ENCODE data around the gene VAT1.
A peak's percentile ranks its signal among the peaks of the same experiment; 100 is the strongest.
"Not testable (repeated sequence)": the region's sequence is repeated elsewhere in the genome, so short reads cannot be mapped to it uniquely, and the experiment has no call there.

Gene VAT1

DNA sequence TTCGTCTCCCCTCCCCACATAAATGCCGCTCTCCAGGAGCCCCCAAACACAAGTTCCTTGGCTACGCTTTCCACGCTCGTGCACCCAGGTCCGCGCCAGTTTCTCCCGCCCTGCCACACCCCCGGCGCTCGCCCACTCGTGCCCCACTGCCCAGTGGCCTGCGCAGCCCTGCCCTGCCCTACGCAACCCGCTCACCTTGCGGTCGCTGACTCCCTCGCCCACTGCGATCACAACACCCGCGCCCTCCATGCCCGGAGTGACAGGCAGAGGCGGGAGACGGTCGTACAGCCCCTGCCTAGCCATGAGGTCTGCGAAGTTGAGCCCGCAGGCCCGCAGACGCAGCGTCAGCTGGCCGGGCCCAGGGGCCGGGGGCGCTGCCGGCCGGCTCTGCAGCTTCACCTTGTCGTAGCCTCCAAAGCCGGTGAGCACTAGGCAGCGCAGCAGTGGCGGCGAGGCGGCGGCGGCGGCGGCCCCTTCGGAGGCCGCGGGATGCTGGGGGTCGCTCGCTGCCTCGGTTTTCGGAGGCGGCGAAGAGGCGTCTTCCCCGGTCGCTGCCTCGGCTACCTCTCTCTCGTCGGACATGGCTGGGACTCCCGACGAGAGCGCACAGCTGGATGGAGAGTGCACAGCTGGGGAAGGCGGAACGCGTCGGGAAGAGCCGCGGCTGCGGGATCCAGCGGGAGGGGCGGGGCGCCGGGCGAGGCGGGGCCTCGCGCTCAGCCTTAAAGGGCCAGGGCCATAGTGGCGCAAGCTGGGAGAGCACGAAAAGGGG, at the start of gene VAT1:
Gene VAT1, minus strand, starts transcription at position 645 of the 772 bp plus-strand sequence. Its CDS starts 63 bp downstream, at position 582.
- peak; percentile 51 to 56 for DNase-seq

DNA sequence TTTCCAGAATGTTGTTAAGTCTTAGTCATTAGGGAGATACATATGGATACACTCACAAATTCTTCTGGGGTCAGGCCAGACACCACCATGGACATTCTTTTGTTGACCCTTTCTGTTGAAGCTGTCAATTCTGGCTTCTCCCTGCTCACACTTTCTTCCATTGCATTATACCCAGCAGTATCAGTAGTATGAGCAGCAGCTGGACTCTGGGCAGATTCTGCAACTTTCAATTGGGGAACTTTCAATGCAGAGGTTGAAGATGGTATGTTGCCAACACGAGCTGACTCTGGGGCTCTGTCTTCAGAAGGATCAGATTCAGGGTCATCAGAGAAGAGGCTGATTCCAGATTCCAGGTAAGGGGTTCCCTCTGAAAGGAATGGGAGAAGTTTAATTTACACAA, 48.7 kb upstream of the VAT1 start:
- no peak for DNase-seq

DNA sequence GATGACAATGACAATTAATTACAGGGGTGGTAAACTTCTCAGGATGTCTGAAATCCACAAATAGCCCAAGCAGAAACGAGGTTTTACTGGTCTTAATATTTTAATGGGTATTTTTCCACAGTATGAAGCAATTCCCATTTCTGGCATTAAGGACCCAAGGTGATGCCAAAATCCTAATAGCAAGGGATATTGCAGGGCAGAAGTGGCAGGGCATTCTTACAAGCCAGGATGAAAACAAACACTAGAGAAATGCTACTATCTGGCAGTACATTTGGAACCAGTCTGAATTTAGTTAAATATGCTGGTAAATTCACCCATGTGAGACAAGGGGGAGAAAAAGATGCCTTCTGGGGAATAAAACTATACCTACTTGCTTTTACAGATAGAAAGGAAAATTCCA, 48.1 kb upstream of the VAT1 start:
- DNase-seq: no peak

DNA sequence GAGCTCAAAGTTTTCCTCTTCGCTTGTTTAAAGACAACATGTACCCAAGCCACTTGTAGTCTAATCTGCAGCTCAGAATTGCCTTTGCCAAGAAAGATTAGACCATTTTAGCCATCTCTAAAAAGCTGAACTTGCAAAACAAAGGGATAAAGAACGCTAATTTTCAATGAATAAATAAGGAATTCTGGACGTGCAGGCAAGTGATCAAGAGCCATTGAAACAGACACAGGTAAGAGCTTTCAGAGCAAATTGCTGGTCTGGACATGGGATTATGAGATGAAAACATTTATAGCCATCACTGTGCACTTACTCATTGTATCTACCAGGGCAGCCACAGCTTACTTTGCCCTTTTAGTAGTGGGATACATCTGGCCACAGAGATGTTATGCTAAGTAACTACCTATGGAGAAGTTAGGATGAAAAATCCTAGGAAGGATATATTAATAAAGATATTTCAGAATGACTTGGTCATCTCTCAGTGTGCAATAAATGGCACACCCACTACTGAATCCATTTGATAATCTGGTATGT, 47.2 kb upstream of the VAT1 start:
- no peak for DNase-seq

DNA sequence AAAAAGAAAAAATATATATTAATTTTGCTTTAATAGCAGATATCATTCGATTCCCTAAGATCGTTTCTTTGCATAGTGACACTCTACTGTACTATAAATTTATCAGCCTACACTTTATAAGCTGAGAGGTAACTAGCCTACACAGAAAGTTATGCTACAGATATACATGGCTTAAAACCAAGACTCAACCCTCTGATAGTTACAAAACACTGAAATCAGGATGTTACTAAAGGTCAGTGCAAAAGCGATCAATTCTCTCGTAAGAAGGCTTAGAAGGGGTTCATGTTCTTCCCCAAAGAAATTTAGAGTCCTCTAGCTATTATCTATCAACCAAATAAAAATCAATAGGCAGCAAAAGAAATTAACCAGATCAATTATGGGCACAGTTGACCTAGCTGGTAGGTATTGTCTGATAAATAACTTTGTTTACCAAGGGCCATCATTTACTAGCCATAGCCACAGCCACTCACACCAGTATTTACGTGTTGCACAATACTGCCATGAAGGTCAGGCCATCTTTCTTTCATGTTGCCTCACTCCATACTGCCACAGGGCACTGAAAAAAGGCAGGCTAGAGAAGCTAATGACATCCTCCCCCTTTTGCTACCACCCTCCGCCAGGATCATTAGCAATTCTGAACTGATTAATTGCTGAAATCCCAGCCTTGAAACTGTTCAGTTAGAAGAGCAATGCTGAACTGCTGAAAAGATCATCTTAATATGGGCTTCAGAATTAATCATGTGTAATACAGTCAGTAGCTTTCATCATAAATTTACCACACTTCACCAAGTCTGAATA, 46.6 kb upstream of the VAT1 start:
- DNase-seq: no peak

DNA sequence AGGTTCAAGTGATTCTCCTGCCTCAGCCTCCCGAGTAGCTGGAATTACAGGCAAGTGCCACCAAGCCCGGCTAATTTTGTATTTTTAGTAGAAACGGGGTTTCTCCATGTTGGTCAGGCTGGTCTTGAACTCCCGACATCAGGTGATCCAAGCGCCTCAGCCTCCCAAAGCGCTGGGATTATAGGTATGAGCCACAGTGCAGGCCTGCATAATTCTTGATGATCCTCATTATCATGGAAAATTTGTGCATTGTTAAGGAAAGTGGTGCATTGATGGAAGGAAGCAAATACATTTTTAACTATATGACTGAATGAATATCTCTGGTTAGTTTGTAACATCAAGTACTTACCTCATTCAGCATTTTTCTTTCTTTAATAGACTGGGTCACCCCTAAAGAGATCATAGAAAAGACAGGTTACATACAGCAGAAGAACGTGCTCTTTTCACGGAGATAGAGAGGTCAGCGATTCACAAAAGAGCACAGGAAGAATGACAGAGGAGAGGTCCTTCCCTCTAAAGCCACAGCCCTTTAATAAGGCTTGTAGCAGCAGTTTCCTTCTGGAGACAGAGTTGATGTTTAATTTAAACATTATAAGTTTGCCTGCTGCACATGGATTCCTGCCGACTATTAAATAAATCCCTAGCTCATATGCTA, 40.9 kb upstream of the VAT1 start:
- DNase-seq: no peak

DNA sequence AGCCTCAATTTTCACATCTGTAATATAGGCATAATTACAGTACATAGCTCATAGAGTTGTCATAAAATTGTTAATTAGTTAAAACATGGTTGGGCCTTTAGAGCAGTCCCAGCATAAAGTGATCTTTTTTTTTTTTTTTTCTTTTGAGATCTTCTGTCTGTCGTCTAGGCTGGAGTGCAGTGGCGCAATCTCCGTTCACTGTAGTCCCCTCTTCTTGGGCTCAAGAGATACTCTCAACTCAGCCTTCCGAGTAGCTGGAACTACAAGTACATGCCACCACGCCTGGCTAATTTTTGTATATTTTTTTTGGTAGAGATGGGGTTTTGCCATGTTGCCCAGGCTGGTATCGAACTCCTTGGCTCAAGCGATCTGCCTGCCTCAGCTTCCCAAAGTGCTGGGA, 33.9 kb upstream of the VAT1 start:
- DNase-seq: no peak

DNA sequence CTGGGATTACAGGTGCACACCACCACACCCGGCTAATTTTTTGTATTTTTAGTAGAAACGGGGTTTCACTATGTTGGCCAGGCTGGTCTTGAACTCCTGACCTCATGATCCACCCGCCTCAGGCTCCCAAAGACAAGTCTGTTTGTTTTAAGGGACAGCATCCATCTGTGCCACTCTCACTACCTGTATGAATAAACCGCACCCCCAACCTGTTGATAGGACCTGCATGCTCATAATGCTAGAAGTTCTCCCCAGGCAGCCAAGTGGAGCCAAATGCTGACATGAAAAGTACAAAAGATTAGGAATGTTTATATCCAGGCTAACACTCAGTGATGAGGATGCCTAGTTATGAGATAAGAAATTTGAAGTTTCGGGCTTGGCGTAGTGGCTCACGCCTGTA, 30.8 kb upstream of the VAT1 start:
- DNase-seq: not testable (repeated sequence)

DNA sequence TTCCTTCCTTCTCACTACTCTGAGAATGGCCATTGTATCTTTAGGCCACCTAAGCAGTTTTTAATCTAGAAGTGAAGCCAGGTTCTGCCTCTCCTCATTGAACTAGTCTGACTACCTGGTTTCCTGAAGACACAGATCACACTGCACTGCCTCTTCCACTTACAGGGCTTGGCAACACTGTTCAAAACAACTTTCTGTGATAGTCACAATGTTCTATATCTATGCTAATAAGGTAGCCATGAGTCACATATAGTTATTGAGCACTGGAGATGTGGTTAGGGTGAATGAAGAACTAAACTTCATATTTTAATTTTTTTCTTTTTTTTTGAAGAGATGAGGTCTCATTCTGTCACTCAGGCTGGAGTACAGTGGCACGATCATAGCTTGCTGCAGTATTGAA, 29.8 kb upstream of the VAT1 start:
- no peak for DNase-seq

DNA sequence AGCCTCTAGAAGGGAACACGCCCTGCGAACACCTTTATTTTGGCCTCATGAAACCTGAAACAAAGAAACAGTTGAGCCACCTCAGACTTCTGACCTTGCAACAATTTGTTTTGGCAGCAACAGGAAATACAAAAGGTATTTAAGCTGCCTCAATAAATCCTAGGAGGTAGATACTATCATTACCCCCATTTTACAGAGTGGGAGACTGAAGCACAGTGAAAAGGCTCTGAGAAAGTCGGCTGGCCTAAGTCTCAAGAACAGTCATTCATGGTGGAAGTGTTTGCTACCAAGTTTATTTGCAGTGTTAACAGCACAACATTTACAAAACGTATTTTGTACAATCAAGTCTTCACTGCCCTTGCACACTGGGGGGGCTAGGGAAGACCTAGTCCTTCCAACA, 21.8 kb upstream of the VAT1 start:
- DNase-seq: no peak

DNA sequence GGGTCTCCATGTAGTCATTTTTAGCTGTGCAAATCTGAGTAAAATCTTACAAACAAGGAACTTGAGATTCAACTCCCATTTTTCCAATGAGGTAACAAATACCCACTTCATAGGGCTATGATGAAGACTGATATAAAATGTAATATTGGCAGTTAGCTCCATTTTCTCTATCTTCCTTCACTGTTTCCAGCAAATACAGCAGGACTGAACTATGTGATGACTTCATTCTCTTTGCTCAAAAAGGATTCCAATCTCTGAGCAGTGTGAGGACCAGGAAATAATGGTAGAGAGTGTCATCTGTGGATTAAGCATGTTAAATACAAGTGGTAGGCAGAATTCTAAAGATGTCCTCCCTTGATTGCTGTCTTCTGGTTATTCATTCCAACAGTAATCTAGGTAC, 21.1 kb upstream of the VAT1 start:
- no peak for DNase-seq

DNA sequence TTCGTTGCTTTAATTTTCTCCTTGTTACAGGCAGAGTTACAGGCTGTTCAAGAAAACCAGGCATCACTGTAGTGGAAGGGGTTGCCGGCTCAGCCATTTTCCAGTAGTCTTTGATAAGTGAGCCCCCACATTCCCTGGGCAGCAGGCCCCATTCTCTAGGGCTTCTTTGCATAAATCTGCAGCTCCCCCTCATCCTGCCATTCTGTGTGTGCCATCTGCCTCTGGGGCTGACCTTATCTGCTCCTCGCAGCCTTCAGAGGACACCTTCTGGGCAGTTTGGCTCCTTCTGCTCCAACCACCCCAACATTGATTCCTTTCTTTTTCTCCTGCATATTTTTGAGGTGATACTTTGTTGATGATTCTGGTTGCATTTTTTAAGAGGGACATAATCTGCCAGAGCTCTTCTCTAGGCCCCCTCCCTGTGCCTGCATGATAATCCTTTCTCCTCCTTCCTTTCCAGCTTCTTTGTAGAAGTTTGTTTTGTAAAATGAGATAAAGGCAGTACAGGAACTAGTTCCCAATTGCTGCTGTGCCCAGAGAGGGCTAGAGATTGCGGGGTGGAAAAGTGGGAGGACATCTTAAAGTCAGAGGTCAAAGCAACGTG, 19.9 kb upstream of the VAT1 start:
- DNase-seq: no peak

DNA sequence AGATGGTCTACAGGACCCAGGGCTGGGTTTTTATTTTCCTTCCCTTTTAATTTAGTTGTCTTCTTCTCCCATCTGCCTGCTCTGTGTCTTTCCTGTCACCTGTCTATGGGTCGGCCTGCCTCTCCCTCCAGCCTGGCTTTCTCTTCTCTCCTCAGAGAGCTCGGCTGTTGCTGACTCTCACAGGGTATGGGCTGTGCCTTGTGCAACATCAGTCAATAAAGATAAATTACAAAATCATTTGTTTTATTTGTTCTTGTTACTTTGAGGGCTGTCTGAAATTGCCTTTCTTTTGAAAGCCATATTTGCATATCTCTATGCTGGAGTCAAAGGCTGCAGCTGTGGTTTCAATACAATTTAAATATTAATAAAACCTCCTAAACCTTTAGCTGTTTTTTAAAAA, 18.5 kb upstream of the VAT1 start:
- DNase-seq: no peak

DNA sequence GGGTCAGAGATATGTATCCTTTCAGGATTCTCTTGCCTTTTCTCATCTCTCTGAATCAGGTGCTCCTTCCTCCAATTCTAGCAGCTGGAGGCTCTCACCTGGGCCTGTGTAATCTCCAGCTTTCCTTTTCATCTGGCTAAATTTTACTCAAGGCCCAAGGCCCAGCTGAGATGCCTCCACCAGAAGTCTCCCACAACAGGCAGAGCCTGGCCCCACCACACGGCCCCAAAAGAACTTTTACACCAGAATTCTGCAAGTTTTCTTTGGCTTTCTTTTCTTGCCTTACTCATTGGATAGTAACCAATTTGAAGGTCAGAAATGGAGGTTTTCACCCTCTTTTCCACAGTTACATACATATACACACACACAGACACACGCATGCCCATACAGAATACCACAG, 17.5 kb upstream of the VAT1 start:
- no peak for DNase-seq

DNA sequence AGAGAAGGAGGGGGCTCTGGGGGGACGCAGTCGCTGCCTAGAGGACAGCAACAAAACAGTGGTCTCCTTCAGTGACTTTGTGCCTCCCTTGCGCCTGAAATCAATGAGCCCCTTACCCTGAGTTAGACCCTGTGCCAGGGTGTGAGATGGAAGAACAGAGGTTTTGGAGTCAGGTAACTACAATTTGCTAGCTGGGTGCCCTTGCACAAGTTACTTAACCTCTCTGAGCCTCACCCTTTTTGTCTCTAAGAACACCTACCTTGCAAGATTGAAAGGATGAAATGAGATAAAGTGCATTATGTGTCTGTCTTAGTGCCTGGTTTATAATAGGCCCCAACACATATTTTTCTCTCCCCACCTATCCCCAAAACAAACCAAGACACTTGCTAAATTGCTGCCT, 12.7 kb upstream of the VAT1 start:
- no peak for DNase-seq

DNA sequence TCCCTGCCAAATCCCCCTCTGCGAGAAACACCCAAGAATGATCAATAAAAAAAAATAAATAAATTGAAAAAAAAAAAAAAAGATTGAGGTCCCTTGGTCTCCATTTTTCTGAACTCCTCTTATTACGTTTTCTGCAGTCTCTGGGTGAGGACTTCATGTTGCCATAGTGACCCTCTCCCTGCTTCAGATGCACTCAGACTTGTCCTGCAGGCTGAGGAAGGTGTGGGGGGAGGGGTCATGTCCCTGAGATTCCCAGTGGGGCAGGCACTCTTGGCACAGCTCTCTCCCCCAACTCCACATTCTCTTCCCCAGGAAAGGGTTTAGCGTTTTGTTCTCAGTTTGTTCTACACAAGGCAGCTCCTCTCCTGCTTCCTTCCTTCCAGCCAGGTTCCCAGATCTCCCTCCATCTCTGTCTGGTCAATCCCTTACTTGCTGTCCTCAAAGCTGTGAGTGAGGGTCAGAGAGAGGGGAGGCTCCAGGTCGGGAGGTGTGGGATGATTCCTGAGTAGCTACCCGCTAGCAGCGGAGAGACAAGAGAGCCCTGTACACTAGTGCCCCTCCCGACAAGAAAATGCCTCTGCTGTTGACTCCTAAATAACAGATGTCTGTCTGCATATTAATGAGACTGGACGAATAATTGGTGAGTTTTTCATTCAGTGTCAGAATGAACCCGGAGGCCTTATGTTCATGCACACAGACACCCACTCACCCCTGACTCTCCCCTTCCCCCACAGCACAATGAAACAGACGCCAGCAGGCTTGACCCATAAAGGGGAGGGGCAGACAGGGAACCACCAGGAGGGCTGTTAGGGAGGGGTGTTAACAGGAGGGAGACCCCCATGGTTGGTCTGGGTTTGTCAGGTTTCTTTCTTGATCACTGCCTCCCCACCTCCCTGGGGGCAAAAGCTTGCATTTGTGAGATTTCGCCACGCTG, 12.0 kb upstream of the VAT1 start:
- no peak for DNase-seq

DNA sequence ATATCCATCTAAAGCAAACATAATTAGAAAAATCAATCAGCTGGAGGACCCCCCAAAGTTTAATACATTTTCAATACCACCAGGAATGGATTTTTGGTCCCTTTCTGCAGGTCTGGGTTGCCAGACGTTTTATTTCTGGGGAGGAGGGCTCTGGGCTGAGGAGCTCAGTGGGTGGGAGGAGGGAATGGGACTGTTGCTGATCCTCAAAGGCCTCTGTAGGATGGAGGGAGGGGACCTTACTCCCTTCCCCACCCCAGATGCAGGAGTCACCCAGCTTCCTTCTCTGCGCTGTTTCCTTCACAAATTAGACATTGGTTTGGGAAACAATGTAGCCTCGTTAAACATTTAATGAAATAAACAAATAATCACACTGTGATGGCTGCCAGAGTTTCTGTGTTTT, 9.5 kb upstream of the VAT1 start:
- no peak for DNase-seq

DNA sequence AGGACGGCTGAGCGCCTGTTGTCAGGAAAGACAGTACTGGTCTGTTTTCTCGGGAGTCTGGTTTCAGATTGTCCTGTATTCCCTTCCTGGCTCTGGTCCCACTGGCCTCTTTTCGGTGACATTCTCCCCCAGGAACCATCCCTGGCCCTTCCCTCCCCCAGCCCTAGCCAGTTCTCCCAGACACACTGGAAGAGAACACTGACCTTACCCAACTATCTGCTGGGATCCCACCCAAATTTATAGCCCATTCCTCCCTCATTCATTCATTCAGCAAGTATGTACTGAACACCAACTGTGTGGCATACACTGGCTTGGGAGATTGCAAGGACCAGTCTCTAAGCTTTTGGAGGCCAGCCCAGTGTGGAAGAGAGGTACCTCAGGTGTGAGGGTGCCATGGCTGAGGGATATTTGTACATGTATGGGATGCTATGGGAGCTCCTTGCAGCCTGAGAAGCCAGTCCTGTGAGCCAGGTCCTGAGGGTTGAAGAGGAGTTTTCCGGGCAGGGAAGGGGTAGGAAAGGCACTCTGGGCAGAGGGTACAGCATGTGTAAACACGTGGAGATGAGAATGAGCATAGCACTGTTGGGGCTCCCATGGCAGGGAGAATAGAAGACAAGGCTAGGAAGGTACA, 8.1 kb upstream of the VAT1 start:
- no peak for DNase-seq

DNA sequence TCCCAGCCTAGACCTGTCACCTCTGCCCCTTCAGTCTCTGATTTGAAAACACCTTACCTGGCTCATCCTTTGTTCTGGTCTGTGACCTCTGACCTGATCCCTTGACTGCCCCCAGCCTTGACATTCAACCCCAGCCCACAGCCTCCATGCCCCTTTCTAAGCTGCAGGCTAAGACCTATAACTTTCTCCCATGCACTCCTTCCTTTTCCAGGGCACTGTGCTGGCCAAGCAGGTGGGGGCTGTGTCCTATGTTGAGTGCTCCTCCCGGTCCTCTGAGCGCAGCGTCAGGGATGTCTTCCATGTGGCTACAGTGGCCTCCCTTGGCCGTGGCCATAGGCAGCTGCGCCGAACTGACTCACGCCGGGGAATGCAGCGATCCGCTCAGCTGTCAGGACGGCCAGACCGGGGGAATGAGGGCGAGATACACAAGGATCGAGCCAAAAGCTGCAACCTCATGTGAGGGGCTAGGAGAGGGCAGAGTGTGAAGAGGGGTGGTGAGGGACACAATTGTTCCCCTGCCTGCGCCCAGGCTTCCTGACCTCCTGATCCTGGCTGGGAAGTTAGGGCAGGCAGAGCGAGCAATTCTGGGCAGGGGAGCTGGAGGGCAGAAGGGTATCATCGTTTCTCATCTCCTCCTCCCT, 6.2 kb upstream of the VAT1 start:
- DNase-seq: no peak

DNA sequence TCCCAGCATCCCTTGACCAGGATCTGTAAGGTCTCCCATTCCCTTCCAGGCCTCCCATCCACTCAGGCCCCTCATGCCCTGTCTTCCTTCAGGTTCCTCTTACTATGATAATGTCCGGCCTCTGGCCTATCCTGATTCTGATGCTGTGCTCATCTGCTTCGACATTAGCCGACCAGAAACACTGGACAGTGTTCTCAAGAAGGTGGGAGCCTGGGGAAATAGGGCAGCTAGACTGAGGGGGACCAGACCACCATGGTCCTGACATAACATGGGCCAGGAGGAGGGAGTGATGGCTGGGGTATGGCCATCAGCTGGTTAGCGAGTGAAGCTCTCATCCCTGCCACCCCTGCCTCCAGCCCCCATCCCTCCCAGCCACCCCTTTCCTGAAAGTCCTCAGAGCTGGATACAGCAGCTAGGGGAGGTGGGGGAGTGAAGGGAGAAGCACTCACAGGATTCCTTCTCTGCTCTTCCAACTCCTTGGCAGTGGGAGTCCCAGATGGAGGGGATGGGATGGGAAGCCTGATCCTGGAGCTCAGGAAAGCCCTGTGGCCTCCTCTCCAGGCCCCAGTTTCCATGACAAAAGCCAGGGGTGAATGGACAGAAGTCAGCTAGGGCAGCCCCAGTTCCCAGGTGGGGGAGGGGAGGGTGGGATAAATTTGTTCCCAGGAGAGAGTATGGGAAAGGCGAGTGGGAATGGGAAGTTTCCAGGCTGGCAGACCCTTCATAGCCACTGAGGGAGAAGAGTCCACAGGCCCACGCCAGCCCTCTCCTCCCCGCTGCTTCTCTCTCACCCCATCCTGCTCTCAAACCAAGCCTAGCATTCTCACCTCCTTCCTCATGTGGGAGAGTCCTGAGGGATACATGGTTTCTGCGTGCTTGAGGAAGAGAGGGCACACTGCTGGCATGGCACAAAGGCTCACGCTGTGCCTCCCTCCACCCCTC, 5.2 kb upstream of the VAT1 start:
- no peak for DNase-seq
